GM18519 (cell line): ENCODE data around the gene DDX51.
"Not testable (repeated sequence)": the region's sequence is repeated elsewhere in the genome, so short reads cannot be mapped to it uniquely, and the experiment has no call there.

ENCODE experiments used
- ATAC-seq: cut with Tn5 transposase; IDR thresholded peaks from one replicate; pipeline ENCODE4 v1.9.1; 2021; ENCODE audit warnings: mild to moderate bottlenecking, moderate library complexity; ENCODE audit not compliant: unreplicated experiment, low FRiP score

Gene DDX51

DNA sequence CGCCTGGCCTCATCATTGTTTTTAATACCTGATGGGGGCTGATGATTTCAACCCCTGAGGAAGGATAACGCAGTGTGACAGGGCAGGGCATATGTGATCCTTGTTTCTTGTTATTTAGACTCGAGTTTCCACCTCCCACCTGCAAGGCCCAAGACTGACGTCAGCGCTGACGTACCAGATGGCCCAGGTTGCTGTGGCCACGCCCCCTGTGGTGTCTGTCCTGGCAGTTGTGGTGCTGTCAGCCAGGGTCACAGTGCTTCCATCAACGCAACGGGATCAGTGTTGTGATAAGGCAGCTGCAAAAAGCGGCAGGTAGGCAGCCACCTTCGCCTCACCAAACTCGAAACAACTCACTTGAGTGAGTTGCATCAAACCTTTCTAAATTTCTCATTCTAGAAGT, 18.4 kb downstream of the DDX51 start:
- ATAC-seq, result no peak

- ATAC-seq, result no peak
Observed at GRCh38 chr12:132124766-132125425, 19.2 kb downstream of the DDX51 start.

- no peak for ATAC-seq
Observed at GRCh38 chr12:132123970-132124765, 20.0 kb downstream of the DDX51 start.

GRCh38 chr12:132121283-132121682, 22.8 kb downstream of the DDX51 start:
- ATAC-seq, result no peak

- ATAC-seq, result no peak
Observed at GRCh38 chr12:132118876-132119275, 25.2 kb downstream of the DDX51 start.

GRCh38 chr12:132117558-132117875, 26.6 kb downstream of the DDX51 start:
- no peak for ATAC-seq

DNA sequence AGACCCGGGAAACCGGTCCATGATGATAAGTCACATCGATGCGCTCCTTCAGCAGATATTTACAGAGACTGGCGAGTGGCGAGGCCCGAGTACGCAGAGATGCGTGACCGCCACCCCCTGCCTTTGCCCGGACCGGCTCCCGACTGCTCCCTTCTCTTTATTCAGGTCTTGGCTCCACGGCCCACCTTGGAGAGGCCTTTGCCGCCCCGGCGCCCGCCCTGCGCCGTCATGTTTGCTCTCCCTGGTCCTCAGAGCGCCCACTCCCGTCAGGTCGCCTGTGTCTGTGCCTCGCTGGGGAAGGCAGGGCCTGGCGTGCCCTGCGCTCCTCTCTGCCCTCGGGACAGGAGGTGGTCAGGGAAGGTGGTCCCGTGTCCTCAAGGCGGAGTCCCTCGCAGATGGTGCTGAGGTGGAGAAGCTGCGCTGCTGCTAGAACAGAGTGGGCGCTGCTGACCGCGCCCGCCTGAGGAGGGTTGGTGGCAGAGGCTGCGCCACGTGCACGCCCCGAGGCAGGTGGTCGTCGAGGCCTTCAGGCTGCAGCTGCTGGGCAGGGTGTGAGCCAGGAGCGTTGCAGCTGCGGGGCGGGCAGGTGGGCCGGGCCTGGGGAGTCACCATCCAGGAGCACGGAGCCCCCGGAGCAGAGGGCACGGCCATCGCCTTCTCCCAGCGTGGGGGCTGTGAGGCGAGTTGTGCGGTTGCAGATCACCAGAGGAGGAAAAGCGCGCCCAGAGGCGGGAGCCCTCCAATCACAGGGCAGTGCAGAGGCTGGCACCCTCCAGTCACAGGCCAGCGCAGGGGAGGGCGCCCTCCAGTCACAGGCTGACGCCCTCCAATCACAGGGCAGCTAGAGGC, 27.2 kb downstream of the DDX51 start:
- ATAC-seq, result no peak

GRCh38 chr12:132115500-132115899, 28.6 kb downstream of the DDX51 start:
- no peak for ATAC-seq

DNA sequence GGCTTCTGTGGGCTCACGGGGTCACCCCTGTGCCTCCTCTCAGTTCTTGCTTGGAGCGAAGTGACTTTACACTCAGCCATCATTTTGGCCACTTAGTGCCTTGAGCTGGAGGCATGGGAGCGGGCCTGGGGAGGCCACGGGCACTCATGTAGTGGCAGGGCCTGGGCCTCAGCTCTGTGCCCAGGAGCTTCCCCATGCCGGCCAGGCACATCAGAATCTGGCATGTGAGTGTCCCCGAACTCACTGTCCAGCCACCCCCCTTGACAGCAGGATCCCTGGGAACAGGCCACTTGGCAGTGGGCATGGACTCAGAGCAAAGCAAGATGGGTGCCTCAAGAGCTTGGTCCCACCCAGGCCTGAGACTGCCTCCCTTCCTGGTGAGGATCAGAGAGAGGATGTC, 29.5 kb downstream of the DDX51 start:
- no peak for ATAC-seq

GRCh38 chr12:132111654-132112304, 32.3 kb downstream of the DDX51 start:
- ATAC-seq, result no peak

- ATAC-seq, result no peak
Observed at GRCh38 chr12:132110677-132111076, 33.4 kb downstream of the DDX51 start.

DNA sequence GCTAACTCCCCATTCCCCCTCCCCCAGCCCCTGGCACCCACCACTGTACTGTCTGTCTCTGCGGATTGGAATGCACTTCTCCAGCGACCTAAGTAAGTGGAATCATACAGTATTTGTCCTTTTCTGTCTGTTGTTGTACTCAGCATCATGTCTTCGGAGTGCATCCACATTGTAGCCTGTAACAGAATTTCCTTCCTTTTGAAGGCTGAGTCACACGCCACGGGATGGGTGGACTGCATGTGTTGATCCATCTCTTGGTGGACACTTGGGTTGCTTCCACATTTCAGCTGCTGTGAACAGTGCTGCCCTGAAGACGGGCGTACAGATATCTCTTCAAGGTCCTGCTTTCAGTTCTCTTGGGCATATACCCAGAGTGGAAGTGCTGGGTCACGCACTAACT, 34.4 kb downstream of the DDX51 start:
- no peak for ATAC-seq

GRCh38 chr12:132108211-132108832, 35.8 kb downstream of the DDX51 start:
- ATAC-seq, result no peak

GRCh38 chr12:132106921-132107320, 37.2 kb downstream of the DDX51 start:
- ATAC-seq, result no peak

- no peak for ATAC-seq
Observed at GRCh38 chr12:132105467-132105866, 38.7 kb downstream of the DDX51 start.

GRCh38 chr12:132103542-132104308, 40.4 kb downstream of the DDX51 start:
- ATAC-seq, result no peak

GRCh38 chr12:132103072-132103471, 41.0 kb downstream of the DDX51 start:
- ATAC-seq, result not testable (repeated sequence)

GRCh38 chr12:132102297-132102696, 41.8 kb downstream of the DDX51 start:
- ATAC-seq, result no peak

DNA sequence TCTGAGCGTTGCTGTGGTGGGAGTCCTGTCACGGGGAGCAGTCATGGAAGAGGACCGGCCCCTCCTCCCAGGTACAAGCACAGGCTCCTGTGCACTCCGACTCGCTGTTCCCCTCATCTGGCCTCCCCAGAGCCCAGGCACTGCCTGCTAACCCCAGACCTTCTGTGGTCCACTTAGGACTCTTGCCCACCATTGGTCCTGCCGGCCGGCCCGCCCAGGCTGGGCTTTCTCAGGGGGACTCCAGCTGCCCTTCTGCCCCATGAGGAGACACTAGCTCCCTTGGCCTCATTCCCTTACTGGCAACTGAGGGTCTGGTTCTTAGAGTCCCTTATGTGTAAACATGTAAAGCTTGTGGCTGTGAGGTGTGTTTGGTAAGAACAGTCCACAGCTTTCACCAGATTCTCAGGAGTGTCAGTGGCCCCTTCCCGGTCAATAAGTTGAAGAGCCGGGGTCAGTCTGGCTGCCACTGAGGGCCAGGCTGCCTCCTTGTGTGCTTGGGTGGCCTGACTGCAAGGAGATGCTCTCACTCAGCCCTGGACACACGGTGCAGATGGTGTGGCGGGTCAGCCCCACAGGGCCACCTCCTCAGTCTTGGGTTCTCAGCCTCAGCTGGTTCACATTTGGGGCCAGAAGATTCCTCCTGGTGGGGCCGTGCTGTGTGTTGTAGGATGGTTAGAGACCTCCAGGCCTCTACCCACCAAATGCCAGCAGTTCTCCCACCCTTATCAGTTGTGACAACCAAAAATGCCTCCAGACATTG, 43.6 kb downstream of the DDX51 start:
- ATAC-seq, result no peak
